Suprapubic skin (tissue), 4 donors: ENCODE data around the gene CDH4.

Experiments used
- POLR2A ChIP-seq, 2 donors: fragments of 450-650 bp; IDR thresholded peaks; one replicate each; pipeline ENCODE4 v1.6.1; 2017; ENCODE audit warnings: antibody characterized with exemption in 2 of 2, mild to moderate bottlenecking in 2 of 2, moderate library complexity in 2 of 2
- POLR2AphosphoS5 ChIP-seq, 3 donors: sonication (generic); formaldehyde crosslinking; IDR thresholded peaks; one replicate each; pipeline ENCODE4 v1.6.1; 2017; ENCODE audit warnings: antibody characterized with exemption in 3 of 3
- TF ChIP-seq, protein P1 (sequence below), 2 donors: fragments of 200-600 bp in 1 of 2; fragments of 450-650 bp in 1 of 2; sonication (generic) in 1 of 2; IDR thresholded peaks; one replicate each; pipeline ENCODE4 v1.5.1; 2016 to 2019; ENCODE audit warnings: antibody characterized with exemption in 2 of 2, mild to moderate bottlenecking in 1 of 2, moderate library complexity in 1 of 2

DNA sequence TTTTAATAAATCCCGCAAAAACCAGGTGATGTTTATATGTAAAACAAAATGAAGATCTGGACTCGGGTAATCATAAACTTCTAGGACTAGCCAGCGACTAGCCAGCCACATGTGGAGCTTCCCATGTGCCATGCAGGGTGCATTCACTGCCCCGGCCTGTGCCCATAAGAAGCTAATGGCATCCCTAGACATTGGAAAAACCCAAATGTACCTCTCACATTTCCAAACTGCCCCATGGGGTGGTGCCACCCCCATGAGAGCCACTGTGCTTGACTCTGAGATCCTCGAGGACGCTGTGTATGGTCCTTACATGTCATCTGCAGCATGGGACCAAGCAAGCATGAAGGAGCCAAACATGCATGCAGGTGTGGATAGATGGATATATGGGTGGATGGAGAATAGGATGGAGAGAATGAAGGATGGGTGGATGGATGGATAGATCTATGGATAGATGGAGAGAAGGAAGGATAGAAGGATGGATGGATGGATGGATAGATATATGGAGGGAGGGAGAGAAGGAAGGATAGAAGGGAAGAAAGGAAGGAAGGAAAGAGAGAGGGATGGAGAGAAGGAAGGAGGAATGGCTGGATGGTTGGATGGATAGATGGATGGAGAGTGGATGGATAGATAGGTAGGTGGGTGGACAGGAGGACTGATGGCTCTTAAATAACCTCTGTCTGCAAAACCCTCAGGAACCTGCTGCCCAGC lies 203.6 kb downstream of the CDH4 start:
- TF ChIP-seq, protein P1, sequence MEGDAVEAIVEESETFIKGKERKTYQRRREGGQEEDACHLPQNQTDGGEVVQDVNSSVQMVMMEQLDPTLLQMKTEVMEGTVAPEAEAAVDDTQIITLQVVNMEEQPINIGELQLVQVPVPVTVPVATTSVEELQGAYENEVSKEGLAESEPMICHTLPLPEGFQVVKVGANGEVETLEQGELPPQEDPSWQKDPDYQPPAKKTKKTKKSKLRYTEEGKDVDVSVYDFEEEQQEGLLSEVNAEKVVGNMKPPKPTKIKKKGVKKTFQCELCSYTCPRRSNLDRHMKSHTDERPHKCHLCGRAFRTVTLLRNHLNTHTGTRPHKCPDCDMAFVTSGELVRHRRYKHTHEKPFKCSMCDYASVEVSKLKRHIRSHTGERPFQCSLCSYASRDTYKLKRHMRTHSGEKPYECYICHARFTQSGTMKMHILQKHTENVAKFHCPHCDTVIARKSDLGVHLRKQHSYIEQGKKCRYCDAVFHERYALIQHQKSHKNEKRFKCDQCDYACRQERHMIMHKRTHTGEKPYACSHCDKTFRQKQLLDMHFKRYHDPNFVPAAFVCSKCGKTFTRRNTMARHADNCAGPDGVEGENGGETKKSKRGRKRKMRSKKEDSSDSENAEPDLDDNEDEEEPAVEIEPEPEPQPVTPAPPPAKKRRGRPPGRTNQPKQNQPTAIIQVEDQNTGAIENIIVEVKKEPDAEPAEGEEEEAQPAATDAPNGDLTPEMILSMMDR (IDR thresholded peaks at IDR 0.05): no peak
- TF ChIP-seq POLR2A (IDR thresholded peaks at IDR 0.05) (no peak), POLR2AphosphoS5 (IDR thresholded peaks at IDR 0.05) (no peak)
